NCI-H1048 (cell line): Measurements from ENCODE around the gene EYA3.

Experiments used
- DNase-seq: peaks from one replicate; lab custom pipeline; 2025; lab: John Stamatoyannopoulos, UW

Gene EYA3

GRCh38 chr1:28112388-28113241, 24.2 kb upstream of the EYA3 start:
- DNase-seq = no peak

GRCh38 chr1:28111157-28111556, 22.7 kb upstream of the EYA3 start:
- DNase-seq = no peak

GRCh38 chr1:28110555-28110954, 22.1 kb upstream of the EYA3 start:
- DNase-seq = no peak

- DNase-seq = no peak
Measured at GRCh38 chr1:28109639-28110038, 21.2 kb upstream of the EYA3 start.

GRCh38 chr1:28108001-28108400, 19.6 kb upstream of the EYA3 start:
- DNase-seq = no peak

- DNase-seq = no peak
Measured at GRCh38 chr1:28104866-28105467, 16.6 kb upstream of the EYA3 start.

- no peak for DNase-seq
Measured at GRCh38 chr1:28102189-28102588, 13.8 kb upstream of the EYA3 start.

- no peak for DNase-seq
Measured at GRCh38 chr1:28099050-28099769, 10.8 kb upstream of the EYA3 start.

GRCh38 chr1:28097100-28097472, 8.7 kb upstream of the EYA3 start:
- DNase-seq = no peak

- no peak for DNase-seq
Measured at GRCh38 chr1:28096210-28097099, 8.0 kb upstream of the EYA3 start.

GRCh38 chr1:28091043-28091781, 2.8 kb upstream of the EYA3 start:
- peak; percentile 31 for DNase-seq

- no peak for DNase-seq
Measured at GRCh38 chr1:28087614-28088167, 719 bp downstream of the EYA3 start.

GRCh38 chr1:28086651-28087050, 1.8 kb downstream of the EYA3 start:
- no peak for DNase-seq

- no peak for DNase-seq
Measured at GRCh38 chr1:28085129-28085528, 3.3 kb downstream of the EYA3 start.

- DNase-seq = no peak
Measured at GRCh38 chr1:28083876-28084275, 4.5 kb downstream of the EYA3 start.

- DNase-seq = no peak
Measured at GRCh38 chr1:28078680-28079626, 9.5 kb downstream of the EYA3 start.

- no peak for DNase-seq
Measured at GRCh38 chr1:28078262-28078661, 10.1 kb downstream of the EYA3 start.

GRCh38 chr1:28074892-28075511, 13.4 kb downstream of the EYA3 start:
- DNase-seq = no peak

GRCh38 chr1:28073867-28074266, 14.5 kb downstream of the EYA3 start:
- DNase-seq = no peak
